ENCODE results near the gene ESPL1.
"Not testable (repeated sequence)": the region's sequence is repeated elsewhere in the genome, so short reads cannot be mapped to it uniquely, and the experiment has no call there.

ESPL1 gene

GRCh38 chr12:53300187-53300586 lies 32.1 kb downstream of the ESPL1 start:
- DNase-seq = peak; percentile 33

- no peak for DNase-seq
These were observed 34.8 kb downstream of the ESPL1 start for GRCh38 chr12:53302903-53303302.

GRCh38 chr12:53306826-53307225 lies 38.7 kb downstream of the ESPL1 start:
- DNase-seq = no peak

GRCh38 chr12:53308276-53308675 lies 40.2 kb downstream of the ESPL1 start:
- DNase-seq = no peak

GRCh38 chr12:53313996-53314395 lies 45.9 kb downstream of the ESPL1 start:
- peak; percentile 18 for DNase-seq

- no peak for DNase-seq
These were observed 52.5 kb downstream of the ESPL1 start for GRCh38 chr12:53320352-53321195.

- peak; percentile 83 for DNase-seq
These were observed 56.1 kb downstream of the ESPL1 start for GRCh38 chr12:53324113-53324778.

GRCh38 chr12:53324779-53325510 lies 56.8 kb downstream of the ESPL1 start:
- DNase-seq = peak; percentile 94

GRCh38 chr12:53325511-53326061 lies 57.5 kb downstream of the ESPL1 start:
- DNase-seq = no peak

- DNase-seq = no peak
These were observed 58.5 kb downstream of the ESPL1 start for GRCh38 chr12:53326460-53327185.

- DNase-seq = peak; percentile 48
These were observed 59.4 kb downstream of the ESPL1 start for GRCh38 chr12:53327435-53328042.

- no peak for DNase-seq
These were observed 59.9 kb downstream of the ESPL1 start for GRCh38 chr12:53328043-53328435.

GRCh38 chr12:53330671-53331070 lies 62.6 kb downstream of the ESPL1 start:
- DNase-seq = no peak

GRCh38 chr12:53332339-53332738 lies 64.2 kb downstream of the ESPL1 start:
- DNase-seq = not testable (repeated sequence)

- DNase-seq = no peak
These were observed 64.6 kb downstream of the ESPL1 start for GRCh38 chr12:53332744-53333143.

GRCh38 chr12:53333289-53333688 lies 65.2 kb downstream of the ESPL1 start:
- no peak for DNase-seq

GRCh38 chr12:53333845-53334244 lies 65.7 kb downstream of the ESPL1 start:
- DNase-seq = no peak

- no peak for DNase-seq
These were observed 66.7 kb downstream of the ESPL1 start for GRCh38 chr12:53334822-53335221.

- DNase-seq = peak; percentile 43
These were observed 68.1 kb downstream of the ESPL1 start, which contains the start of gene SP7 for GRCh38 chr12:53336181-53336681. Gene SP7 (minus strand): TSS chr12:53336354. CDS start chr12:53335646, 708 bp downstream.

GRCh38 chr12:53338017-53338416 lies 69.9 kb downstream of the ESPL1 start:
- no peak for DNase-seq

- DNase-seq = no peak
These were observed 70.8 kb downstream of the ESPL1 start for GRCh38 chr12:53338916-53339315.

GRCh38 chr12:53340398-53340797 lies 72.3 kb downstream of the ESPL1 start:
- no peak for DNase-seq
